Activated CD4-positive, alpha-beta memory T cell treated with anti-CD3 and anti-CD28 coated beads for 36 hours (primary cell): Measurements from ENCODE around the gene UPP2. TPM values are rescaled to one million over a fixed set of nuclear protein-coding genes. Genes with fewer than 3 reads are reported as not detected.

Experiments
- CTCF ChIA-PET: fragments of 350-600 bp; sonication (Branson Sonifier 250); formaldehyde crosslinking; loops from one replicate; lab custom pipeline; 2021; ENCODE audit warnings: antibody characterized with exemption, inconsistent platforms; lab: Charles Lee
- POLR2A ChIA-PET: fragments of 350-600 bp; sonication (Branson Sonifier 250); formaldehyde crosslinking; loops from one replicate; lab custom pipeline; 2021; ENCODE audit warnings: antibody characterized with exemption; lab: Charles Lee
- DNase-seq: peaks from one replicate; pipeline ENCODE4 v3.0.0-alpha.2; 2020
- H3K27ac Mint-ChIP-seq: one replicate; pipeline ENCODE4 v1.8.0; 2021; ENCODE audit warnings: mixed read lengths
- H3K27me3 Mint-ChIP-seq: one replicate; pipeline ENCODE4 v1.8.0; 2021; ENCODE audit warnings: mixed read lengths
- H3K36me3 Mint-ChIP-seq: one replicate; pipeline ENCODE4 v1.8.0; 2021; ENCODE audit warnings: mixed read lengths
- H3K4me1 Mint-ChIP-seq: one replicate; pipeline ENCODE4 v1.8.0; 2021; ENCODE audit warnings: low read depth, mixed read lengths
- H3K4me3 Mint-ChIP-seq: one replicate; pipeline ENCODE4 v1.8.0; 2021; ENCODE audit warnings: mild to moderate bottlenecking, mixed read lengths
- H3K9me3 Mint-ChIP-seq: one replicate; pipeline ENCODE4 v1.8.0; 2021; ENCODE audit warnings: mixed read lengths
- intact Hi-C: fragments of 100-400 bp; cut with micrococcal nuclease; formaldehyde crosslinking; loops from one replicate; pipeline ENCODE4 v1.15.1; 2023
- total RNA-seq, 2 experiments: library from RNA; stranded (reverse); gene quantifications; one replicate each; pipeline ENCODE4 v1.2.3, GENCODE V29; 2021

The UPP2 gene
- total RNA-seq, 2 experiments from 2014 or later, result not detected

GRCh38 chr2:158131483-158131912 is 29.8 kb downstream of the UPP2 start:
- ChIA-PET POLR2A (no interaction called here), CTCF (no interaction called here)
- H3K4me1 Mint-ChIP-seq, result no peaks in the 10 kb centered on the region
- H3K27ac Mint-ChIP-seq, result no peak overlapping the region
- H3K9me3 Mint-ChIP-seq, result no peaks in the 10 kb centered on the region
- no peaks in the 10 kb centered on the region for H3K36me3 Mint-ChIP-seq
- peaks cover 7% of the 10 kb centered on the region for H3K27me3 Mint-ChIP-seq
- H3K4me3 Mint-ChIP-seq, result no peak overlapping the region
- intact Hi-C loops, result no loop called here
- no peak for DNase-seq

GRCh38 chr2:158131919-158132566 is 30.4 kb downstream of the UPP2 start:
- intact Hi-C loops, result no loop called here
- POLR2A ChIA-PET, result no interaction called here
- CTCF ChIA-PET, result no interaction called here
- no peak for DNase-seq
- H3K27ac Mint-ChIP-seq, result no peak overlapping the region
- H3K27me3 Mint-ChIP-seq, result peaks cover 7% of the 10 kb centered on the region
- H3K9me3 Mint-ChIP-seq, result no peaks in the 10 kb centered on the region
- H3K4me1 Mint-ChIP-seq, result no peaks in the 10 kb centered on the region
- no peak overlapping the region for H3K4me3 Mint-ChIP-seq
- H3K36me3 Mint-ChIP-seq, result no peaks in the 10 kb centered on the region

GRCh38 chr2:158134055-158134454 is 32.4 kb downstream of the UPP2 start:
- no peaks in the 10 kb centered on the region for H3K4me1 Mint-ChIP-seq
- DNase-seq, result no peak
- H3K27me3 Mint-ChIP-seq, result peaks cover 7% of the 10 kb centered on the region
- no peaks in the 10 kb centered on the region for H3K9me3 Mint-ChIP-seq
- POLR2A ChIA-PET, result no interaction called here
- no peak overlapping the region for H3K4me3 Mint-ChIP-seq
- H3K27ac Mint-ChIP-seq, result no peak overlapping the region
- intact Hi-C loops, result no loop called here
- CTCF ChIA-PET, result no interaction called here
- H3K36me3 Mint-ChIP-seq, result no peaks in the 10 kb centered on the region

GRCh38 chr2:158134655-158135054 is 33.0 kb downstream of the UPP2 start:
- intact Hi-C loops, result no loop called here
- H3K9me3 Mint-ChIP-seq, result no peaks in the 10 kb centered on the region
- H3K4me3 Mint-ChIP-seq, result no peak overlapping the region
- H3K27me3 Mint-ChIP-seq, result peaks cover 8% of the 10 kb centered on the region
- no peak overlapping the region for H3K27ac Mint-ChIP-seq
- POLR2A ChIA-PET, result no interaction called here
- CTCF ChIA-PET, result no interaction called here
- no peak for DNase-seq
- no peaks in the 10 kb centered on the region for H3K4me1 Mint-ChIP-seq
- no peaks in the 10 kb centered on the region for H3K36me3 Mint-ChIP-seq

- H3K9me3 Mint-ChIP-seq, result no peaks in the 10 kb centered on the region
- H3K27me3 Mint-ChIP-seq, result peaks cover 10% of the 10 kb centered on the region
- H3K27ac Mint-ChIP-seq, result no peak overlapping the region
- CTCF ChIA-PET, result no interaction called here
- DNase-seq, result no peak
- H3K4me3 Mint-ChIP-seq, result no peak overlapping the region
- no peaks in the 10 kb centered on the region for H3K4me1 Mint-ChIP-seq
- intact Hi-C loops, result no loop called here
- no peaks in the 10 kb centered on the region for H3K36me3 Mint-ChIP-seq
- POLR2A ChIA-PET, result no interaction called here
Observed at GRCh38 chr2:158135096-158135495, 33.4 kb downstream of the UPP2 start.

GRCh38 chr2:158138255-158138654 is 36.6 kb downstream of the UPP2 start:
- no peaks in the 10 kb centered on the region for H3K36me3 Mint-ChIP-seq
- H3K9me3 Mint-ChIP-seq, result no peaks in the 10 kb centered on the region
- CTCF ChIA-PET, result no interaction called here

GRCh38 chr2:158140201-158140600 is 38.5 kb downstream of the UPP2 start:
- intact Hi-C loops, result no loop called here
- ChIA-PET CTCF (no interaction called here), POLR2A (no interaction called here)
- DNase-seq, result no peak
- H3K4me1 Mint-ChIP-seq, result no peaks in the 10 kb centered on the region
- H3K4me3 Mint-ChIP-seq, result no peak overlapping the region
- H3K27me3 Mint-ChIP-seq, result peaks cover 7% of the 10 kb centered on the region
- H3K36me3 Mint-ChIP-seq, result no peaks in the 10 kb centered on the region
- no peaks in the 10 kb centered on the region for H3K9me3 Mint-ChIP-seq
- no peak overlapping the region for H3K27ac Mint-ChIP-seq

More at GRCh38 chr2:158138255-158138654, 36.6 kb downstream of the UPP2 start:
- H3K27me3 Mint-ChIP-seq, result peaks cover 6% of the 10 kb centered on the region
- no peak for DNase-seq
- intact Hi-C loops, result no loop called here
- no peaks in the 10 kb centered on the region for H3K4me1 Mint-ChIP-seq
- no peak overlapping the region for H3K27ac Mint-ChIP-seq
- POLR2A ChIA-PET, result no interaction called here
- no peak overlapping the region for H3K4me3 Mint-ChIP-seq

- Mint-ChIP-seq H3K27me3 (peaks cover 10% of the 10 kb centered on the region), H3K36me3 (no peaks in the 10 kb centered on the region), H3K4me1 (no peaks in the 10 kb centered on the region), H3K9me3 (no peaks in the 10 kb centered on the region), H3K4me3 (no peak overlapping the region), H3K27ac (no peak overlapping the region)
- ChIA-PET POLR2A (no interaction called here), CTCF (no interaction called here)
- DNase-seq, result no peak
- intact Hi-C loops, result no loop called here
Observed at GRCh38 chr2:158142165-158142564, 40.5 kb downstream of the UPP2 start.

- ChIA-PET CTCF (no interaction called here), POLR2A (no interaction called here)
- Mint-ChIP-seq H3K9me3 (no peaks in the 10 kb centered on the region), H3K36me3 (no peaks in the 10 kb centered on the region), H3K27ac (no peak overlapping the region), H3K4me1 (no peaks in the 10 kb centered on the region), H3K27me3 (peaks cover 10% of the 10 kb centered on the region), H3K4me3 (no peak overlapping the region)
- intact Hi-C loops, result no loop called here
- DNase-seq, result no peak
Observed at GRCh38 chr2:158142568-158143332, 41.1 kb downstream of the UPP2 start.

- Mint-ChIP-seq H3K36me3 (no peaks in the 10 kb centered on the region), H3K27ac (no peak overlapping the region), H3K9me3 (no peaks in the 10 kb centered on the region), H3K27me3 (peaks cover 12% of the 10 kb centered on the region), H3K4me3 (no peak overlapping the region), H3K4me1 (no peaks in the 10 kb centered on the region)
- CTCF ChIA-PET, result no interaction called here
- DNase-seq, result no peak
- intact Hi-C loops, result no loop called here
- POLR2A ChIA-PET, result no interaction called here
Observed at GRCh38 chr2:158143703-158144360, 42.2 kb downstream of the UPP2 start.

GRCh38 chr2:158144914-158145625 is 43.4 kb downstream of the UPP2 start:
- Mint-ChIP-seq H3K27ac (no peak overlapping the region), H3K9me3 (no peaks in the 10 kb centered on the region), H3K27me3 (peaks cover 8% of the 10 kb centered on the region), H3K36me3 (no peaks in the 10 kb centered on the region), H3K4me3 (no peak overlapping the region), H3K4me1 (no peaks in the 10 kb centered on the region)
- CTCF ChIA-PET, result no interaction called here
- intact Hi-C loops, result no loop called here
- no peak for DNase-seq
- POLR2A ChIA-PET, result no interaction called here
